ENCODE measurements around the gene CHL1.

- TF ChIP-seq CTCF (IDR thresholded peaks at IDR 0.05) (no peak), POLR2A (IDR thresholded peaks at IDR 0.05) (no peak)
These were observed 70.5 kb downstream of the CHL1 start for GRCh38 chr3:267101-267500.

Data from body of pancreas (tissue), 4 donors.